HCT116 (cell line): ENCODE measurements around the gene TMEM191C. TPM values are rescaled to one million over a fixed set of nuclear protein-coding genes. Genes with fewer than 3 reads are reported as not detected.

ENCODE experiments used
- ATAC-seq: fragments of 200-7000 bp; cut with Tn5 transposase; 2 replicates; pipeline ENCODE4 v1.9.1; 2020; ENCODE audit warnings: mild to moderate bottlenecking, moderate library complexity
- BruUV-seq: library from RNA; stranded (reverse); fragments of 400-500 nt; replicated peaks from 2 replicates; lab custom pipeline; 2021; lab: Mats Ljungman, UMichigan
- CTCF ChIA-PET: fragments of 300-600 bp; sonication (Branson Sonifier 250); formaldehyde crosslinking; loops from one replicate; lab custom pipeline; 2021; ENCODE audit warnings: antibody characterized with exemption; lab: Charles Lee
- POLR2A ChIA-PET: fragments of 300-600, 350-600 bp; sonication (Branson Sonifier 250); formaldehyde crosslinking; loops from one replicate; lab custom pipeline; 2021; ENCODE audit warnings: antibody characterized with exemption; lab: Charles Lee
- RAD21 ChIA-PET, 2 experiments: fragments of 300-600 bp; sonication (Branson Sonifier 250); formaldehyde crosslinking; loops; one replicate each; lab custom pipeline; 2023; ENCODE audit warnings: low total read pairs in 2 of 2; ENCODE audit not compliant: uncharacterized antibody in 2 of 2, unreplicated experiment in 2 of 2, low non-redundant PET in 1 of 2; lab: Charles Lee
- DNase-seq: peaks from one replicate; pipeline ENCODE4 v3.0.0-alpha.2; 2010; ENCODE audit warnings: low read depth, low spot score
- H2AFZ ChIP-seq: fragments of 200-600 bp; shearing (Covaris generic), sonication (generic); 2 replicates; pipeline ENCODE4 v1.6.1; 2017; ENCODE audit warnings: low read depth, mixed run types, mixed read lengths, antibody characterized with exemption, low read length; ENCODE audit not compliant: poor library complexity, severe bottlenecking
- H3K27ac ChIP-seq: 2 replicates; pipeline ENCODE4 v1.5.1; 2012; ENCODE audit warnings: low read depth, low read length
- H3K27me3 ChIP-seq: fragments of 200-600 bp; sonication (generic); 2 replicates; pipeline ENCODE4 v1.6.1; 2016; ENCODE audit warnings: mixed run types, low read length, mixed read lengths; ENCODE audit not compliant: insufficient read depth
- H3K36me3 ChIP-seq, 2 experiments: fragments of 200-500 bp in 1 of 2; fragments of 200-600 bp in 1 of 2; sonication (Bioruptor generic) in 1 of 2; sonication (generic) in 1 of 2; 2 replicates each; pipeline versions ENCODE4 v1.5.1 to v1.6.1; 2014 to 2016; ENCODE audit warnings: low read length in 2 of 2, inconsistent platforms in 1 of 2, mixed read lengths in 1 of 2, mixed run types in 1 of 2; ENCODE audit not compliant: insufficient read depth in 2 of 2, control insufficient read depth in 1 of 2
- H3K4me1 ChIP-seq, 2 experiments: fragments of 200-600 bp in 1 of 2; sonication (generic) in 1 of 2; 2 replicates each; pipeline versions ENCODE4 v1.5.1 to v1.6.1; 2012 to 2017; ENCODE audit warnings: low read length in 2 of 2, inconsistent platforms in 1 of 2, mild to moderate bottlenecking in 1 of 2, mixed read lengths in 1 of 2, mixed run types in 1 of 2, moderate library complexity in 1 of 2; ENCODE audit not compliant: insufficient read depth in 2 of 2, control insufficient read depth in 1 of 2
- H3K4me2 ChIP-seq: fragments of 200-600 bp; sonication (generic); 2 replicates; pipeline ENCODE4 v1.6.1; 2017; ENCODE audit warnings: mixed run types, low read length, mixed read lengths
- H3K4me3 ChIP-seq, 2 experiments: fragments of 200-600 bp in 1 of 2; sonication (generic) in 1 of 2; replicated peaks in 1 of 2; 2 replicates each; pipeline ENCODE4 v1.5.1; 2011 to 2016; ENCODE audit warnings: low read length in 2 of 2, control low read depth in 1 of 2, low read depth in 1 of 2, mild to moderate bottlenecking in 1 of 2, mixed read lengths in 1 of 2, mixed run types in 1 of 2
- H3K79me2 ChIP-seq: fragments of 200-600 bp; sonication (generic); 2 replicates; pipeline ENCODE4 v1.6.1; 2017; ENCODE audit warnings: mild to moderate bottlenecking, mixed run types, low read length, moderate library complexity, mixed read lengths; ENCODE audit not compliant: insufficient read depth
- H3K9ac ChIP-seq: fragments of 200-600 bp; sonication (generic); 2 replicates; pipeline ENCODE4 v1.6.1; 2016; ENCODE audit warnings: low read length, mixed read lengths
- H3K9me2 ChIP-seq: fragments of 200-600 bp; sonication (generic), shearing (Covaris generic); 2 replicates; pipeline ENCODE4 v1.6.1; 2017; ENCODE audit warnings: mixed run types, mild to moderate bottlenecking, moderate library complexity; ENCODE audit not compliant: insufficient read depth
- H3K9me3 ChIP-seq, 2 experiments: fragments of 200-500 bp in 1 of 2; fragments of 200-600 bp in 1 of 2; sonication (Bioruptor generic) in 1 of 2; sonication (generic) in 1 of 2; 2 replicates each; pipeline ENCODE4 v1.6.1; 2014 to 2017; ENCODE audit warnings: low read length in 2 of 2, mixed read lengths in 2 of 2, inconsistent platforms in 1 of 2, low read depth in 1 of 2, mild to moderate bottlenecking in 1 of 2, mixed run types in 1 of 2, moderate library complexity in 1 of 2; ENCODE audit not compliant: control insufficient read depth in 1 of 2, insufficient read depth in 1 of 2
- H4K20me1 ChIP-seq: fragments of 200-600 bp; sonication (generic), shearing (Covaris generic); 2 replicates; pipeline ENCODE4 v1.6.1; 2017; ENCODE audit warnings: mixed run types, mild to moderate bottlenecking, moderate library complexity; ENCODE audit not compliant: insufficient read depth
- CEBPB ChIP-seq: IDR thresholded peaks from 2 replicates; pipeline ENCODE4 v1.6.1; 2012; ENCODE audit warnings: low read depth
- EGR1 ChIP-seq: IDR thresholded peaks from 2 replicates; pipeline ENCODE4 v1.6.1; 2012; ENCODE audit warnings: low read depth
- ELF1 ChIP-seq: IDR thresholded peaks from 2 replicates; pipeline ENCODE4 v1.6.1; 2012; ENCODE audit warnings: low read depth, borderline replicate concordance
- EZH2 ChIP-seq: fragments of 200-600 bp; sonication (generic); IDR thresholded peaks from 2 replicates; pipeline ENCODE4 v1.6.1; 2017; ENCODE audit warnings: antibody characterized with exemption, mixed run types
- FOSL1 ChIP-seq: IDR thresholded peaks from 2 replicates; pipeline ENCODE4 v1.6.1; 2012; ENCODE audit warnings: low read depth
- POLR2A ChIP-seq: IDR thresholded peaks from 2 replicates; pipeline ENCODE4 v1.7.0; 2011; ENCODE audit warnings: borderline replicate concordance; ENCODE audit not compliant: insufficient read depth, insufficient read length; ENCODE audit errors: extremely low read depth
- RAD21 ChIP-seq: IDR thresholded peaks from 2 replicates; pipeline ENCODE4 v1.6.1; 2012; ENCODE audit warnings: low read depth, mild to moderate bottlenecking
- SRF ChIP-seq: IDR thresholded peaks from 2 replicates; pipeline ENCODE4 v1.6.1; 2012; ENCODE audit warnings: low read depth
- YY1 ChIP-seq: IDR thresholded peaks from 2 replicates; pipeline ENCODE4 v1.6.1; 2011; ENCODE audit warnings: low read length, low read depth, moderate library complexity, mild to moderate bottlenecking; ENCODE audit not compliant: insufficient replicate concordance; ENCODE audit errors: extremely low read depth
- ZFX ChIP-seq: fragments of 450-650 bp; IDR thresholded peaks from 2 replicates; pipeline ENCODE4 v1.6.1; 2017
- intact Hi-C: fragments of 100-400 bp; cut with micrococcal nuclease; formaldehyde crosslinking; loops from 2 replicates; pipeline ENCODE4 v1.10.0; 2022
- total RNA-seq: library from RNA; stranded (reverse); gene quantifications from one replicate; pipeline ENCODE4 v1.2.1, GENCODE V29; 2021; ENCODE audit not compliant: unreplicated experiment
- TF ChIP-seq, protein P1 (sequence below): IDR thresholded peaks from 2 replicates; pipeline ENCODE4 v1.6.1; 2012
- TF ChIP-seq, protein P2 (sequence below): IDR thresholded peaks from 2 replicates; pipeline ENCODE4 v1.6.1; 2012
- TF ChIP-seq, protein P3 (sequence below): IDR thresholded peaks from 2 replicates; pipeline ENCODE4 v1.6.1; 2012; ENCODE audit warnings: low read depth
- TF ChIP-seq, protein P4 (sequence below): IDR thresholded peaks from 2 replicates; pipeline ENCODE4 v1.6.1; 2011; ENCODE audit warnings: mild to moderate bottlenecking, low read length, moderate library complexity; ENCODE audit not compliant: insufficient replicate concordance; ENCODE audit errors: extremely low read depth

Gene TMEM191C
- total RNA-seq, 1 experiment from 2014 or later: 3.1 TPM

DNA sequence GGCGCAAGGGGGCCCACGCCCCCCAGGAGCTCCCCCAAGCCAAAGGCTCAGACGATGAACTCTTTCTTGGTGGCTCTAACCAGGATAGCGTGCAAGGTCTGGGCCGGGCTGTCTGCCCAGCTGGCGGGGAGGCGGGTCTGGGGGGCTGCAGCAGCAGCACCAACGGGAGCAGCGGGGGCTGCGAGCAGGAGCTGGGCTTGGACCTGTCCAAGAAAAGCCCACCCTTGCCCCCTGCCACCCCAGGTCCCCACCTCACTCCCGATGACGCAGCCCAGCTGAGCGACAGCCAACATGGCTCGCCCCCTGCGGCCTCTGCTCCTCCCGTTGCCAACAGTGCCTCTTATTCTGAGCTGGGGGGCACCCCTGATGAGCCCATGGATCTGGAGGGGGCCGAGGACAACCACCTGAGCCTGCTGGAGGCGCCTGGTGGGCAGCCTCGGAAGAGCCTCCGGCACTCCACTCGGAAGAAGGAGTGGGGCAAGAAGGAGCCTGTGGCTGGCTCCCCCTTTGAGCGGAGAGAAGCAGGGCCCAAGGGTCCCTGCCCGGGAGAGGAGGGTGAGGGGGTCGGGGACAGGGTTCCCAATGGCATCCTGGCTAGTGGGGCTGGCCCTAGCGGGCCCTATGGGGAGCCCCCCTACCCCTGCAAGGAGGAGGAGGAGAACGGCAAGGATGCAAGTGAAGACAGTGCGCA is 21.6 kb upstream of the TMEM191C start:
- intact Hi-C loops: no loop called here
- Histone ChIP-seq H2AFZ (no peak overlapping the region), H3K9me2 (no peaks in the 10 kb centered on the region), H4K20me1 (no peaks in the 10 kb centered on the region), H3K36me3 (peaks cover 4 to 7% of the 10 kb centered on the region in 2 experiments; a peak in 2 of 4 replicates), H3K4me2 (no peak overlapping the region), H3K27me3 (no peaks in the 10 kb centered on the region), H3K9me3 (no peaks in the 10 kb centered on the region), H3K9ac (no peak overlapping the region), H3K4me3 (no peak overlapping the region), H3K4me1 (no peaks in the 10 kb centered on the region), H3K79me2 (no peaks in the 10 kb centered on the region; the same call in 1 of the 2 replicates), H3K27ac (no peak overlapping the region)
- DNase-seq (no peak), ATAC-seq (no peak)
- TF ChIP-seq FOSL1: no peak
- TF ChIP-seq EGR1: no peak
- no peak for TF ChIP-seq ELF1
- no peak for TF ChIP-seq ZFX
- TF ChIP-seq, protein P1, sequence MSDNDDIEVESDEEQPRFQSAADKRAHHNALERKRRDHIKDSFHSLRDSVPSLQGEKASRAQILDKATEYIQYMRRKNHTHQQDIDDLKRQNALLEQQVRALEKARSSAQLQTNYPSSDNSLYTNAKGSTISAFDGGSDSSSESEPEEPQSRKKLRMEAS: no peak
- TF ChIP-seq, protein P2, sequence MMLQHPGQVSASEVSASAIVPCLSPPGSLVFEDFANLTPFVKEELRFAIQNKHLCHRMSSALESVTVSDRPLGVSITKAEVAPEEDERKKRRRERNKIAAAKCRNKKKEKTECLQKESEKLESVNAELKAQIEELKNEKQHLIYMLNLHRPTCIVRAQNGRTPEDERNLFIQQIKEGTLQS: no peak
- TF ChIP-seq, protein P3, sequence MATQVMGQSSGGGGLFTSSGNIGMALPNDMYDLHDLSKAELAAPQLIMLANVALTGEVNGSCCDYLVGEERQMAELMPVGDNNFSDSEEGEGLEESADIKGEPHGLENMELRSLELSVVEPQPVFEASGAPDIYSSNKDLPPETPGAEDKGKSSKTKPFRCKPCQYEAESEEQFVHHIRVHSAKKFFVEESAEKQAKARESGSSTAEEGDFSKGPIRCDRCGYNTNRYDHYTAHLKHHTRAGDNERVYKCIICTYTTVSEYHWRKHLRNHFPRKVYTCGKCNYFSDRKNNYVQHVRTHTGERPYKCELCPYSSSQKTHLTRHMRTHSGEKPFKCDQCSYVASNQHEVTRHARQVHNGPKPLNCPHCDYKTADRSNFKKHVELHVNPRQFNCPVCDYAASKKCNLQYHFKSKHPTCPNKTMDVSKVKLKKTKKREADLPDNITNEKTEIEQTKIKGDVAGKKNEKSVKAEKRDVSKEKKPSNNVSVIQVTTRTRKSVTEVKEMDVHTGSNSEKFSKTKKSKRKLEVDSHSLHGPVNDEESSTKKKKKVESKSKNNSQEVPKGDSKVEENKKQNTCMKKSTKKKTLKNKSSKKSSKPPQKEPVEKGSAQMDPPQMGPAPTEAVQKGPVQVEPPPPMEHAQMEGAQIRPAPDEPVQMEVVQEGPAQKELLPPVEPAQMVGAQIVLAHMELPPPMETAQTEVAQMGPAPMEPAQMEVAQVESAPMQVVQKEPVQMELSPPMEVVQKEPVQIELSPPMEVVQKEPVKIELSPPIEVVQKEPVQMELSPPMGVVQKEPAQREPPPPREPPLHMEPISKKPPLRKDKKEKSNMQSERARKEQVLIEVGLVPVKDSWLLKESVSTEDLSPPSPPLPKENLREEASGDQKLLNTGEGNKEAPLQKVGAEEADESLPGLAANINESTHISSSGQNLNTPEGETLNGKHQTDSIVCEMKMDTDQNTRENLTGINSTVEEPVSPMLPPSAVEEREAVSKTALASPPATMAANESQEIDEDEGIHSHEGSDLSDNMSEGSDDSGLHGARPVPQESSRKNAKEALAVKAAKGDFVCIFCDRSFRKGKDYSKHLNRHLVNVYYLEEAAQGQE: no peak
- no peak for TF ChIP-seq YY1
- no peak for TF ChIP-seq POLR2A
- no peak for TF ChIP-seq RAD21
- no peak for TF ChIP-seq EZH2
- TF ChIP-seq, protein P4, sequence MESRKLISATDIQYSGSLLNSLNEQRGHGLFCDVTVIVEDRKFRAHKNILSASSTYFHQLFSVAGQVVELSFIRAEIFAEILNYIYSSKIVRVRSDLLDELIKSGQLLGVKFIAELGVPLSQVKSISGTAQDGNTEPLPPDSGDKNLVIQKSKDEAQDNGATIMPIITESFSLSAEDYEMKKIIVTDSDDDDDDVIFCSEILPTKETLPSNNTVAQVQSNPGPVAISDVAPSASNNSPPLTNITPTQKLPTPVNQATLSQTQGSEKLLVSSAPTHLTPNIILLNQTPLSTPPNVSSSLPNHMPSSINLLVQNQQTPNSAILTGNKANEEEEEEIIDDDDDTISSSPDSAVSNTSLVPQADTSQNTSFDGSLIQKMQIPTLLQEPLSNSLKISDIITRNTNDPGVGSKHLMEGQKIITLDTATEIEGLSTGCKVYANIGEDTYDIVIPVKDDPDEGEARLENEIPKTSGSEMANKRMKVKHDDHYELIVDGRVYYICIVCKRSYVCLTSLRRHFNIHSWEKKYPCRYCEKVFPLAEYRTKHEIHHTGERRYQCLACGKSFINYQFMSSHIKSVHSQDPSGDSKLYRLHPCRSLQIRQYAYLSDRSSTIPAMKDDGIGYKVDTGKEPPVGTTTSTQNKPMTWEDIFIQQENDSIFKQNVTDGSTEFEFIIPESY: no peak
- TF ChIP-seq CEBPB: no peak
- no peak for TF ChIP-seq SRF
- ChIA-PET CTCF (no interaction called here), POLR2A (no interaction called here), RAD21 (no interaction called here)
- no TSS peak for BruUV-seq
